Mammary epithelial cell (primary cell): ENCODE results near the gene SLC66A3.

Experiments
- EZH2 ChIP-seq: IDR thresholded peaks from 2 replicates; pipeline ENCODE4 v1.6.1; 2012; ENCODE audit warnings: low read length, inconsistent platforms, borderline replicate concordance
- TF ChIP-seq, protein P1 (sequence below), 2 donors: IDR thresholded peaks in 1 of 2; conservative IDR thresholded peaks in 1 of 2; 2 replicates each; pipeline ENCODE4 v1.5.1; 2011 to 2012; ENCODE audit warnings: inconsistent platforms in 2 of 2, low read length in 2 of 2, mild to moderate bottlenecking in 2 of 2, control low read depth in 1 of 2, low read depth in 1 of 2; ENCODE audit not compliant: insufficient read depth in 1 of 2; ENCODE audit errors: extremely low read depth in 1 of 2

DNA sequence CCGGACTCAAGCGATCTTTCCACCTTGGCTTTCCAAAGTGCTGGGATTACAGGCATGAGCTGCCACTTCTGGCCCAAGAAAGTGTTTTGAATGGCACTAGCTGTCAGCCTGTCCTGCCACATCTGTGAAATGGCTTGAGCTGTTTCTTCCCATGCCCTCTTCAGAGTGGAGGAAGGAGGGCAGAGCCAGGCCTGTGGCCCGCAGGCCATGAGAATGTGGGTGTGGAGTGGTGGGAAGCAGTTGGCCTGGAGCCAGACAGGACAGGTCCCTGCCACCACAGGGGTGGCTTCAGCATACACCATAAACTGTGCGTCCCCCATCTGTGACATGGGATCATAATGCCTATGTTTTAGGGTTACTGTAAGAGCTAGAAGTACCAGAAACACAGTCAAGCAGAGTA, 6.5 kb downstream of the SLC66A3 start:
- TF ChIP-seq, protein P1, sequence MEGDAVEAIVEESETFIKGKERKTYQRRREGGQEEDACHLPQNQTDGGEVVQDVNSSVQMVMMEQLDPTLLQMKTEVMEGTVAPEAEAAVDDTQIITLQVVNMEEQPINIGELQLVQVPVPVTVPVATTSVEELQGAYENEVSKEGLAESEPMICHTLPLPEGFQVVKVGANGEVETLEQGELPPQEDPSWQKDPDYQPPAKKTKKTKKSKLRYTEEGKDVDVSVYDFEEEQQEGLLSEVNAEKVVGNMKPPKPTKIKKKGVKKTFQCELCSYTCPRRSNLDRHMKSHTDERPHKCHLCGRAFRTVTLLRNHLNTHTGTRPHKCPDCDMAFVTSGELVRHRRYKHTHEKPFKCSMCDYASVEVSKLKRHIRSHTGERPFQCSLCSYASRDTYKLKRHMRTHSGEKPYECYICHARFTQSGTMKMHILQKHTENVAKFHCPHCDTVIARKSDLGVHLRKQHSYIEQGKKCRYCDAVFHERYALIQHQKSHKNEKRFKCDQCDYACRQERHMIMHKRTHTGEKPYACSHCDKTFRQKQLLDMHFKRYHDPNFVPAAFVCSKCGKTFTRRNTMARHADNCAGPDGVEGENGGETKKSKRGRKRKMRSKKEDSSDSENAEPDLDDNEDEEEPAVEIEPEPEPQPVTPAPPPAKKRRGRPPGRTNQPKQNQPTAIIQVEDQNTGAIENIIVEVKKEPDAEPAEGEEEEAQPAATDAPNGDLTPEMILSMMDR (conservative IDR thresholded peaks at IDR 0.05 in 1 of 2, IDR thresholded peaks at IDR 0.05 in 1 of 2; ENCODE audit: extremely low read depth in 1 of 2, insufficient read depth in 1 of 2, low read depth in 1 of 2, low read length in 2 of 2), result no peak
- TF ChIP-seq EZH2, result no peak
